ENCODE results near the gene CERCAM. TPM values are rescaled to one million over a fixed set of nuclear protein-coding genes. Genes with fewer than 3 reads are reported as not detected.

Gene CERCAM
- 186 and 195 TPM in 2 replicates for total RNA-seq

GRCh38 chr9:128420651-128421481 is at the start of gene CERCAM:
CERCAM (plus strand) TSS chr9:128420857; CDS start chr9:128420878, 21 bp downstream.
- Histone ChIP-seq H3K4me3 (ENCODE audit: insufficient read depth, low read length) (peak within 1 kb of the TSS; percentile 97), H3K9me3 (ENCODE audit: low read depth, low read length) (no peaks in the 10 kb centered on the region), H3K36me3 (ENCODE audit: insufficient read depth, low read length) (peaks cover 25% of the 10 kb centered on the region), H3K79me2 (ENCODE audit: insufficient read depth, low read length) (peaks cover 20% of the 10 kb centered on the region), H4K20me1 (ENCODE audit: insufficient read depth, low read length) (peaks cover 2% of the 10 kb centered on the region), H3K4me2 (ENCODE audit: insufficient read depth, low read length) (peak within 1 kb of the TSS; percentile 96), H3K4me1 (ENCODE audit: insufficient read depth, low read length) (peaks cover 25% of the 10 kb centered on the region), H2AFZ (ENCODE audit: low read length) (peak within 1 kb of the TSS; percentile 92), H3K27me3 (ENCODE audit: insufficient read depth, low read length) (peaks cover 15% of the 10 kb centered on the region), H3K27ac (ENCODE audit: low read depth, low read length) (peak within 1 kb of the TSS; percentile 86)
- peak; percentile 98 for DNase-seq (ENCODE audit: insufficient read length, low spot score, missing footprints)
- no peak for TF ChIP-seq CTCF (IDR thresholded peaks at IDR 0.05; ENCODE audit: extremely low read depth, low read depth, low read length)

DNA sequence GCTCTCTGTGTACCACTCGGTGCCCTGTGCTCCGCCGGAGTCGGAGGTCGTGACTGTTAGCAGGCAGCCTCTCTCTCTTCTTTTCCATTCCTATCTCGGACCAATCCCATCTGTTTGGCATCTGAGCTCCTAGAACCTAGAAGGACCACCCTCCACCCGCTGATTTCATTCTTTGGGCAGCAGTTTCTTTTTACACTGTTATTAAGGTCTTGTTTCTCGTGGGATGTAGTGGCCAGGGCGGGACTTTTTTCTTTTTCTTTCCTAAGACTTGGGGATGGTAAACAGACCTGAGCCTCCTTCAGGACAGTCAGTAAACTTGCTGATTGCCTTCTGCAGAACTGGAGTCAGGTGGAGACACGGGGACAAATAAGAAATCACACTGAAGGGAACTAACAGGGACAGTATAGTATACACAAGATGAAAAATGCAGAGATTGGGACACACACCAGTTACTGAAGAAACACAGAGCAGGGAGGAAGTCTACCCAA is 49.0 kb upstream of the CERCAM start:
- H3K79me2 ChIP-seq (ENCODE audit: insufficient read depth, low read length): peaks cover 46% of the 10 kb centered on the region
- peaks cover 20% of the 10 kb centered on the region for H3K4me1 ChIP-seq (ENCODE audit: insufficient read depth, low read length)

GRCh38 chr9:128372188-128372641 is 48.4 kb upstream of the CERCAM start:
- H3K36me3 ChIP-seq (ENCODE audit: insufficient read depth, low read length): peaks cover 5% of the 10 kb centered on the region
- H3K4me3 ChIP-seq (ENCODE audit: insufficient read depth, low read length): peak overlapping the region; percentile 85
- H3K79me2 ChIP-seq (ENCODE audit: insufficient read depth, low read length): peaks cover 51% of the 10 kb centered on the region
- H3K27ac ChIP-seq (ENCODE audit: low read depth, low read length): peak overlapping the region; percentile 88
- peaks cover 4% of the 10 kb centered on the region for H4K20me1 ChIP-seq (ENCODE audit: insufficient read depth, low read length)
- DNase-seq (ENCODE audit: insufficient read length, low spot score, missing footprints): peak; percentile 60
- H3K9me3 ChIP-seq (ENCODE audit: low read depth, low read length): no peaks in the 10 kb centered on the region
- H3K27me3 ChIP-seq (ENCODE audit: insufficient read depth, low read length): no peaks in the 10 kb centered on the region
- H3K4me2 ChIP-seq (ENCODE audit: insufficient read depth, low read length): peak overlapping the region; percentile 87
- no peak overlapping the region for H2AFZ ChIP-seq (ENCODE audit: low read length)
- H3K4me1 ChIP-seq (ENCODE audit: insufficient read depth, low read length): peaks cover 20% of the 10 kb centered on the region
- TF ChIP-seq CTCF (IDR thresholded peaks at IDR 0.05; ENCODE audit: extremely low read depth, low read depth, low read length): no peak

More for the DNA sequence above, 49.0 kb upstream of the CERCAM start:
- DNase-seq (ENCODE audit: insufficient read length, low spot score, missing footprints): peak; percentile 86
- H3K9me3 ChIP-seq (ENCODE audit: low read depth, low read length): no peaks in the 10 kb centered on the region
- peak overlapping the region; percentile 85 for H3K4me3 ChIP-seq (ENCODE audit: insufficient read depth, low read length)
- TF ChIP-seq CTCF (IDR thresholded peaks at IDR 0.05; ENCODE audit: extremely low read depth, low read depth, low read length): no peak
- peaks cover 5% of the 10 kb centered on the region for H3K36me3 ChIP-seq (ENCODE audit: insufficient read depth, low read length)
- H3K27me3 ChIP-seq (ENCODE audit: insufficient read depth, low read length): no peaks in the 10 kb centered on the region
- H2AFZ ChIP-seq (ENCODE audit: low read length): peak overlapping the region; percentile 94
- peak overlapping the region; percentile 88 for H3K27ac ChIP-seq (ENCODE audit: low read depth, low read length)
- peaks cover 4% of the 10 kb centered on the region for H4K20me1 ChIP-seq (ENCODE audit: insufficient read depth, low read length)
- peak overlapping the region; percentile 87 for H3K4me2 ChIP-seq (ENCODE audit: insufficient read depth, low read length)

DNA sequence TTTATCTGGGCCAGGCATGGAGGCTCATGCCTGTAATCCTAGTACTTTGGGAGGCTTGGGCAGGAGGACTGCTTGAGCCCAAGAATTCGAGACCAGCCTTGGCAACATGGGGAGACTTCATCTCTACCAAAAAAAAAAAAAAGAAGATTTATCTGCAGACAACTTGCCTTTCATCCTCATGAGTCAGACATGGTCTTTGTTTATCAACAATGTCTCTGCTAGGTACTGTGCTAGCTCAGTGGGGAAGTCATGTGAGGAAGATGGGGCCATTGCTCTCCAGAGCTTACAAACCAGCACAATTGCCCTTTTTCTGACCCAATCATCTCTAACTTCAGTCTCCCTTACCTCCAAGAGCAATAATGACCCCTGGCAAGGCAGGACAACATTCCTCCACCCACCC is 47.9 kb upstream of the CERCAM start:
- Histone ChIP-seq H3K27ac (ENCODE audit: low read depth, low read length) (peak overlapping the region; percentile 88), H2AFZ (ENCODE audit: low read length) (no peak overlapping the region), H3K4me1 (ENCODE audit: insufficient read depth, low read length) (peaks cover 20% of the 10 kb centered on the region), H3K4me2 (ENCODE audit: insufficient read depth, low read length) (peak overlapping the region; percentile 87), H3K4me3 (ENCODE audit: insufficient read depth, low read length) (peak overlapping the region; percentile 85), H3K79me2 (ENCODE audit: insufficient read depth, low read length) (peaks cover 56% of the 10 kb centered on the region), H4K20me1 (ENCODE audit: insufficient read depth, low read length) (peaks cover 5% of the 10 kb centered on the region), H3K9me3 (ENCODE audit: low read depth, low read length) (no peaks in the 10 kb centered on the region), H3K27me3 (ENCODE audit: insufficient read depth, low read length) (no peaks in the 10 kb centered on the region), H3K36me3 (ENCODE audit: insufficient read depth, low read length) (peaks cover 5% of the 10 kb centered on the region)
- DNase-seq (ENCODE audit: insufficient read length, low spot score, missing footprints): no peak
- no peak for TF ChIP-seq CTCF (IDR thresholded peaks at IDR 0.05; ENCODE audit: extremely low read depth, low read depth, low read length)

Data from osteoblast (primary cell).